GM12875 (cell line): ENCODE results near the gene BTK.

Experiments used
- H3K4me3 ChIP-seq: one replicate; pipeline ENCODE4 v1.5.1; 2011; ENCODE audit warnings: low read depth, low read length, control low read depth
- TF ChIP-seq, protein P1 (sequence below): IDR thresholded peaks from 2 replicates; pipeline ENCODE4 v1.5.1; 2011; ENCODE audit warnings: low read depth, mild to moderate bottlenecking, control low read depth, inconsistent platforms, low read length, moderate library complexity, borderline replicate concordance; ENCODE audit not compliant: insufficient read depth

Gene BTK

DNA sequence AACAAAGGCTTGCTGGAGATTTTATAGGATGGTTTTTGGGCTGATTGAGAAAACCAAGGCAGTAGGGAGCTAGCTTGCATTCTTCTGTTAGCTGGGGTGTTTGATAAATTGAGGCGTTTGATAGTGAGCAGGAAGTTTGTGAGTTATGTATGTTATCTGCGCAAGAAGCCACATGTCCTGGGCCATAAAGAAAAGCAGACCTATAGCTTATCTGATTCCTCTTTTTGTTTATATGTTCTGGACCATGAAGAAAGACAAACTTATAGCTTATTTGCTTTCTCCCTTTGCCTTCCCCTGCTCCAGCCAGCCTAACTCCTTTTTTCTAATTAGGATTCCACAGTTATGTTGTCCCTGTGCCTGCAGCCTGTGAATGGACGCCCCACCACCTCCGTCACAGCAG is 31.2 kb upstream of the BTK start:
- H3K4me3 ChIP-seq = no peak overlapping the region
- TF ChIP-seq, protein P1, sequence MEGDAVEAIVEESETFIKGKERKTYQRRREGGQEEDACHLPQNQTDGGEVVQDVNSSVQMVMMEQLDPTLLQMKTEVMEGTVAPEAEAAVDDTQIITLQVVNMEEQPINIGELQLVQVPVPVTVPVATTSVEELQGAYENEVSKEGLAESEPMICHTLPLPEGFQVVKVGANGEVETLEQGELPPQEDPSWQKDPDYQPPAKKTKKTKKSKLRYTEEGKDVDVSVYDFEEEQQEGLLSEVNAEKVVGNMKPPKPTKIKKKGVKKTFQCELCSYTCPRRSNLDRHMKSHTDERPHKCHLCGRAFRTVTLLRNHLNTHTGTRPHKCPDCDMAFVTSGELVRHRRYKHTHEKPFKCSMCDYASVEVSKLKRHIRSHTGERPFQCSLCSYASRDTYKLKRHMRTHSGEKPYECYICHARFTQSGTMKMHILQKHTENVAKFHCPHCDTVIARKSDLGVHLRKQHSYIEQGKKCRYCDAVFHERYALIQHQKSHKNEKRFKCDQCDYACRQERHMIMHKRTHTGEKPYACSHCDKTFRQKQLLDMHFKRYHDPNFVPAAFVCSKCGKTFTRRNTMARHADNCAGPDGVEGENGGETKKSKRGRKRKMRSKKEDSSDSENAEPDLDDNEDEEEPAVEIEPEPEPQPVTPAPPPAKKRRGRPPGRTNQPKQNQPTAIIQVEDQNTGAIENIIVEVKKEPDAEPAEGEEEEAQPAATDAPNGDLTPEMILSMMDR = no peak

DNA sequence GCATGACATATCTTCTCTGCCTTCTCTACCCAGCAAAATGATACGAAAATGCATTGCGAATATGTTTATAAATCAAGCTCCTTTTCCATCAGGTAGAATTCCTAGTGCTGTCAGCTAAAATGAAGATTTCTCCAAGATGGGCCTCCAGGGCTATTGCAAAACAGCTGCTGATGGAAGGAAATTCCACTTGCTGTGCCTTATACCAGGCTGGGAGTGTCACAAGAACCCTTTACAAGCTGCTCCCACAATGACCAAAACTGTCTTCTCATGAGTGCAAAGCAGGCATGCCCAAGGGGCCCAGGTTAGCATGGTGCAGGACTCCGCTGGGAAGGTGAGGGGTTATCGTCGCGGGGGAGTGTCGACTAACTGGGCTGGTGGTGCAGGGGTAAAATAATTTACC is 30.7 kb upstream of the BTK start:
- TF ChIP-seq, protein P1 = no peak
- H3K4me3 ChIP-seq = no peak overlapping the region

DNA sequence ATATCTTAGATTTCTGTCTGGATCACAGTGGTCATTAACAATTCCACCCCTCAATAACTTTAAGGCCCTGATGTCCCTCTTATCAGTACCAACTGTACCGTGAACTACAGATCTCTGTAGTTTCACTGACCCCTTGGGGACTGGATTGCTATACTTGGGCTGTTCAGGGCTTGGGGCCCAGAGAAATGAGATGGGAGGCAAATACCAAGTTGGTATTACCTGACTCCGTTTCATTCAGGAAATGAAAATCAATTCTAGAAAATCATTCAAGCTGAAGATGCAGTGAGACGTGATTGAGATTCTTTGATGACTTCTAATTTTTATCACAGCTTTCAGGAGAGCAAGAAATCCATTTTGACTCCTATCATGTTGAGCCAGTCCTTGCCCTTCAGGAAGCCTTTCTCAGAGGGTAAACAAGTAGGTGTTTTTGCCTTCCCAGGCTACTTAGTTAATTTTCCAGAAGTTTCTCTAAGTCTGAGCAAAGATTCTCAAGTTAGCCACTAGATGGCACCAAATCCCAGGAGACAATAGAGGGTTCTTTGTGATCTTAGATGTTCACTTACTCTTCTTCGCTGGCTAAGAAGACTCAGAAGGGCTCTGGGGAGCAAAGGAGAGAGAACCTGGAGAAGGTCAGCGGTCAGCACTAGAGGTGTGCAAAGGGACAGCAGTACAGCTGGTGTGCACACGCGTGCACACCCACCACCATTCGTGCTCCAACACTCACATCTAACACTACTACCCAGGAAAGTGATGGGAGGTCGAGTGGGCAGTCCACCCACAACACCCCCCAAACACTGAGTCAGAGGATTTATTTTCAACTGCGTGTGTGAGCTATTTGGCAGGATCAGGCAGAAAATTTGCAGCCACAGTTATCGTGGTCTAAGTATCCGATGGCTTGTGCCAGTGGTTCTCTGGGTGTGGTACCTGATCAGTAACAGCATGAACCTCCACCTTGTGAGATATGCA is 29.5 kb upstream of the BTK start:
- no peak overlapping the region for H3K4me3 ChIP-seq

DNA sequence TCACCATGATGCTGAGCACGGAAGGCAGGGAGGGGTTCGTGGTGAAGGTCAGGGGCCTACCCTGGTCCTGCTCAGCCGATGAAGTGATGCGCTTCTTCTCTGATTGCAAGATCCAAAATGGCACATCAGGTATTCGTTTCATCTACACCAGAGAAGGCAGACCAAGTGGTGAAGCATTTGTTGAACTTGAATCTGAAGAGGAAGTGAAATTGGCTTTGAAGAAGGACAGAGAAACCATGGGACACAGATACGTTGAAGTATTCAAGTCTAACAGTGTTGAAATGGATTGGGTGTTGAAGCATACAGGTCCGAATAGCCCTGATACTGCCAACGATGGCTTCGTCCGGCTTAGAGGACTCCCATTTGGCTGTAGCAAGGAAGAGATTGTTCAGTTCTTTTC is 26.0 kb upstream of the BTK start:
- TF ChIP-seq, protein P1 = no peak

More for the DNA sequence above, 29.5 kb upstream of the BTK start:
- TF ChIP-seq, protein P1 = peak; percentile 69

DNA sequence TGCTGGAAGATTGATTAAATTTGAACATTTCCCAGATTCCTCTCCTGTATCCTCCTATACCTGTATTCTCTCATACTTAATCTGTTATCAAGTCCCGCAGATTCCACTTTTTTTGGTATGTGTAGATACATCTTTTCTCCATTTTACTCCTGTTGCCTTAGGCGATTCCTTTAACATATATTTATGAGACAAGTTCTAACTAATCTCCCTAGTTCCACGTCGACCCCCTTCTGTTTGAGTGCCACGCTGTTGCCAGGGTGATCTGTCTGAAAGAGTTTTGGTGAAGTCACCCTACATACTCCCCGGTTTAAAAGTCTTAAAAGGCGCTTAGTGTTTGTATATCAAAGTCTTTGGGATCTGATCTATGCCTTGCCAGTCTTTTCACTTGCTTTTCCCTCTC is 24.5 kb upstream of the BTK start:
- no peak overlapping the region for H3K4me3 ChIP-seq
- TF ChIP-seq, protein P1 = no peak

More for the DNA sequence above, 26.0 kb upstream of the BTK start:
- no peak overlapping the region for H3K4me3 ChIP-seq

DNA sequence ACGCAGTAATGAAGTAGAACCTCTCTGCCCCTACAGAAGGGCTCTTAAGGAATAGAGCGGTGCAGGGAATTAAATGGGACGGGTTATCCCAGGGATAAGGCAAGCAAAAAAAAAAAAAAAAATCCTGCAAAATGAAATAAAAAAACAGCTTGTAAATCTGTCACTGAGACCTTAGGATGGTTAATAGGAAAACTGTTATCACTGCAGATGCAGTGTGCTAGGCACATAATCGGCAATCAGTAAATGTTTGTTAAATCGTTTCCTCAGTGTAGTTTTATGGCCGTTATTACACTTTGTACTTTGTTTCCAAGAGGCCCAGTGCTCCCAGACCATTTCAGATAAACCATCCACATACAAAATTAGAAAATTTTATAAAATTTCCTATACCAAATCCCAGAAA is 23.1 kb upstream of the BTK start:
- H3K4me3 ChIP-seq = peak overlapping the region; percentile 59
- TF ChIP-seq, protein P1 = no peak

DNA sequence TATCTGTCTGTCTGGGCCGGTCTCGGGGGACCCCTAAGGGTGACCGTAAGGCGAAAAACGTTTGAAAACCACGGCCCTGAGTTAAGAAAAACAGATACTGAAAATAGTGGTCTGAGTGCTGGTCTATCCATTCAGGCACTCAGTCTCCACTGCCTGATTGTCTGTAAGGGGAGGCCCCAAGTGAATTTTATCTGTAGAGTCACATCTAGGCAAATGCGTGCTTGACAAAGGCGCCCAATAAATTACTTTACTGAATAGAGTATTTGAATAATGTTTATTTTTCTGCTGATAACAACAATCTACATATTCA is 22.5 kb upstream of the BTK start:
- H3K4me3 ChIP-seq = peak overlapping the region; percentile 59
- TF ChIP-seq, protein P1 = no peak
